Endodermal cell (in vitro differentiated cells): ENCODE measurements around the gene APBA2. TPM values are rescaled to one million over a fixed set of nuclear protein-coding genes. Genes with fewer than 3 reads are reported as not detected.

Experiments
- DNase-seq: peaks from one replicate; pipeline ENCODE4 v3.0.0-alpha.2; 2017
- H3K27ac ChIP-seq: 2 replicates; pipeline ENCODE4 v1.5.1; 2013; ENCODE audit warnings: mild to moderate bottlenecking, low read depth, low read length, moderate library complexity
- H3K27me3 ChIP-seq: 2 replicates; pipeline ENCODE4 v1.6.1; 2013; ENCODE audit warnings: mild to moderate bottlenecking, low read length, moderate library complexity; ENCODE audit not compliant: insufficient read depth, control insufficient read depth, poor library complexity, severe bottlenecking
- H3K36me3 ChIP-seq: 2 replicates; pipeline ENCODE4 v1.7.0; 2013; ENCODE audit warnings: mild to moderate bottlenecking, low read length, moderate library complexity; ENCODE audit not compliant: control insufficient read depth, insufficient read depth
- H3K4me1 ChIP-seq: one replicate; pipeline ENCODE4 v1.7.0; 2013; ENCODE audit warnings: low read length; ENCODE audit not compliant: control insufficient read depth, insufficient read depth
- H3K4me3 ChIP-seq: 2 replicates; pipeline ENCODE4 v1.5.1; 2013; ENCODE audit warnings: mild to moderate bottlenecking, low read length, moderate library complexity
- H3K9ac ChIP-seq: 2 replicates; pipeline ENCODE4 v1.6.1; 2013; ENCODE audit warnings: mild to moderate bottlenecking, low read length, moderate library complexity; ENCODE audit not compliant: poor library complexity, severe bottlenecking; ENCODE audit errors: extremely low read depth
- H3K9me3 ChIP-seq: 2 replicates; pipeline ENCODE4 v1.6.1; 2013; ENCODE audit warnings: mild to moderate bottlenecking, low read length, moderate library complexity; ENCODE audit not compliant: control insufficient read depth
- H3K27ac Mint-ChIP-seq: 2 replicates; pipeline ENCODE4 v1.8.0; 2020; ENCODE audit warnings: mixed read lengths
- H3K27me3 Mint-ChIP-seq: 2 replicates; pipeline ENCODE4 v1.8.0; 2021; ENCODE audit warnings: mild to moderate bottlenecking, mixed read lengths; ENCODE audit not compliant: insufficient read depth
- H3K36me3 Mint-ChIP-seq: 2 replicates; pipeline ENCODE4 v1.8.0; 2020; ENCODE audit warnings: low read depth, mixed read lengths
- H3K4me1 Mint-ChIP-seq: 2 replicates; pipeline ENCODE4 v1.8.0; 2020; ENCODE audit warnings: mixed read lengths
- H3K4me3 Mint-ChIP-seq: 2 replicates; pipeline ENCODE4 v1.8.0; 2020; ENCODE audit warnings: mild to moderate bottlenecking, moderate library complexity, mixed read lengths
- H3K9me3 Mint-ChIP-seq: 2 replicates; pipeline ENCODE4 v1.8.0; 2020; ENCODE audit warnings: mild to moderate bottlenecking, mixed read lengths
- CTCF ChIP-seq: fragments of 200-600 bp; sonication (generic); conservative IDR thresholded peaks from 2 replicates; pipeline ENCODE4 v1.5.0; 2021; ENCODE audit warnings: antibody characterized with exemption, mild to moderate bottlenecking
- WGBS, 2 experiments: methylation state at CpG; one replicate each; pipeline versions ENCODE4 v1.1.5 to v1.1.7; 2013; ENCODE audit warnings: missing lambda C conversion rate in 2 of 2, mixed read lengths in 1 of 2; ENCODE audit not compliant: insufficient coverage in 1 of 2, insufficient read length in 1 of 2; 5-methylcytosine and 5-hydroxymethylcytosine counted together
- total RNA-seq, 2 donors: library from RNA; stranded (reverse); fragmentation: NEBNext Ultra II Directional in 1 of 2; extraction: Animal tissue kit (Norgen Biotek cat#: 25700) in 1 of 2; gene quantifications; 2 replicates in 1 of 2; 3 replicates in 1 of 2; pipeline ENCODE4 v1.2.1, GENCODE V29; 2021

Gene APBA2
- total RNA-seq, 2 donors from 2014 or later, result 27.1 to 27.3 TPM

GRCh38 chr15:28996953-28997352 lies 111.2 kb downstream of the APBA2 start:
- Histone ChIP-seq H3K4me3 (no peak overlapping the region), H3K27ac (no peak overlapping the region), H3K9ac (no peak overlapping the region), H3K36me3 (no peaks in the 10 kb centered on the region), H3K4me1 (no peaks in the 10 kb centered on the region), H3K27me3 (no peaks in the 10 kb centered on the region), H3K9me3 (no peaks in the 10 kb centered on the region)
- Mint-ChIP-seq H3K36me3 (peaks cover 7% of the 10 kb centered on the region), H3K4me1 (no peaks in the 10 kb centered on the region), H3K9me3 (peaks cover 3% of the 10 kb centered on the region), H3K27ac (no peak overlapping the region), H3K4me3 (no peak overlapping the region), H3K27me3 (no peaks in the 10 kb centered on the region)
- 94 to 98% methylated on average over 5 of the region's 5 CpGs for WGBS, 2 experiments
- no peak for TF ChIP-seq CTCF
- DNase-seq, result no peak

GRCh38 chr15:28997791-28998190 lies 112.0 kb downstream of the APBA2 start:
- Histone ChIP-seq H3K9ac (no peak overlapping the region), H3K4me1 (no peaks in the 10 kb centered on the region), H3K4me3 (no peak overlapping the region), H3K36me3 (no peaks in the 10 kb centered on the region), H3K27ac (no peak overlapping the region), H3K9me3 (no peaks in the 10 kb centered on the region), H3K27me3 (no peaks in the 10 kb centered on the region)
- Mint-ChIP-seq H3K4me1 (no peaks in the 10 kb centered on the region), H3K27ac (no peak overlapping the region), H3K4me3 (no peak overlapping the region), H3K9me3 (peaks cover 3% of the 10 kb centered on the region), H3K36me3 (peaks cover 7% of the 10 kb centered on the region), H3K27me3 (no peaks in the 10 kb centered on the region)
- 94 to 99% methylated on average over 2 to 4 of the region's 4 CpGs for WGBS, 2 experiments
- no peak for TF ChIP-seq CTCF
- no peak for DNase-seq

GRCh38 chr15:28998511-28998910 lies 112.7 kb downstream of the APBA2 start:
- 93 to 97% methylated on average over 3 to 5 of the region's 5 CpGs for WGBS, 2 experiments
- Histone ChIP-seq H3K27me3 (no peaks in the 10 kb centered on the region), H3K36me3 (no peaks in the 10 kb centered on the region), H3K4me1 (no peaks in the 10 kb centered on the region), H3K27ac (no peak overlapping the region), H3K9me3 (no peaks in the 10 kb centered on the region), H3K4me3 (no peak overlapping the region), H3K9ac (no peak overlapping the region)
- Mint-ChIP-seq H3K27me3 (no peaks in the 10 kb centered on the region), H3K36me3 (peaks cover 7% of the 10 kb centered on the region), H3K4me1 (no peaks in the 10 kb centered on the region), H3K4me3 (no peak overlapping the region), H3K27ac (no peak overlapping the region), H3K9me3 (peaks cover 3% of the 10 kb centered on the region)
- no peak for TF ChIP-seq CTCF
- DNase-seq, result no peak
